ENCODE data around the gene XPO4.
"Not testable (repeated sequence)": the region's sequence is repeated elsewhere in the genome, so short reads cannot be mapped to it uniquely, and the experiment has no call there.

DNA sequence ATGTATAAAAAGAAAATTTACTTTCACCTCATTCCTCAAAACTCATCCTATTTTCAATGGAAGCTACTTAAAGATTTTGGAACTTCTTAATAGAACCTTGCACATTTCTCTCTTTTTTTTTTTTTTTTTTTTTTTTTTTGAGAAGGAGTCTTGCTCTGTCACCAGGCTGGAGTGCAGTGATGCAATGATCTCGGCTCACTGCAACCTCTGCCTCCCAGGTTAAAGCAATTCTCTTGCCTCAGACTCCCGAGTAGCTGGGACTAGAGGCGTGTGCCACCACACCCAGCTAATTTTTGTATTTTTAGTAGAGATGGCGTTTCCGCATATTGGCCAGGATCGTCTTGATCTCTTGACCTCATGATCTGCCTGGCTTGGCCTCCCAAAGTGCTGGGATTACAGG is 40.9 kb downstream of the XPO4 start:
- TF ChIP-seq, protein P1, sequence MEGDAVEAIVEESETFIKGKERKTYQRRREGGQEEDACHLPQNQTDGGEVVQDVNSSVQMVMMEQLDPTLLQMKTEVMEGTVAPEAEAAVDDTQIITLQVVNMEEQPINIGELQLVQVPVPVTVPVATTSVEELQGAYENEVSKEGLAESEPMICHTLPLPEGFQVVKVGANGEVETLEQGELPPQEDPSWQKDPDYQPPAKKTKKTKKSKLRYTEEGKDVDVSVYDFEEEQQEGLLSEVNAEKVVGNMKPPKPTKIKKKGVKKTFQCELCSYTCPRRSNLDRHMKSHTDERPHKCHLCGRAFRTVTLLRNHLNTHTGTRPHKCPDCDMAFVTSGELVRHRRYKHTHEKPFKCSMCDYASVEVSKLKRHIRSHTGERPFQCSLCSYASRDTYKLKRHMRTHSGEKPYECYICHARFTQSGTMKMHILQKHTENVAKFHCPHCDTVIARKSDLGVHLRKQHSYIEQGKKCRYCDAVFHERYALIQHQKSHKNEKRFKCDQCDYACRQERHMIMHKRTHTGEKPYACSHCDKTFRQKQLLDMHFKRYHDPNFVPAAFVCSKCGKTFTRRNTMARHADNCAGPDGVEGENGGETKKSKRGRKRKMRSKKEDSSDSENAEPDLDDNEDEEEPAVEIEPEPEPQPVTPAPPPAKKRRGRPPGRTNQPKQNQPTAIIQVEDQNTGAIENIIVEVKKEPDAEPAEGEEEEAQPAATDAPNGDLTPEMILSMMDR (IDR thresholded peaks at IDR 0.05), result not testable (repeated sequence)
- TF ChIP-seq POLR2A (IDR thresholded peaks at IDR 0.05), result not testable (repeated sequence)

All from gastroesophageal sphincter (tissue), 3 donors.